Activated CD4-positive, alpha-beta T cell treated with anti-CD3 and anti-CD28 coated beads, Interleukin-2, amount 50 U/mL, for 16 hours (primary cell): ENCODE measurements around the gene ABCA7.
"Not testable (repeated sequence)": the region's sequence is repeated elsewhere in the genome, so short reads cannot be mapped to it uniquely, and the experiment has no call there.

Experiments
- DNase-seq: peaks from one replicate; pipeline ENCODE4 v3.0.0-alpha.2; 2020

ABCA7 gene

GRCh38 chr19:1106841-1107660 is 67.1 kb downstream of the ABCA7 start:
- DNase-seq, result no peak

- DNase-seq, result no peak
Measured at GRCh38 chr19:1107661-1108261, 67.9 kb downstream of the ABCA7 start.

- no peak for DNase-seq
Measured at GRCh38 chr19:1108291-1109031, 68.6 kb downstream of the ABCA7 start.

DNA sequence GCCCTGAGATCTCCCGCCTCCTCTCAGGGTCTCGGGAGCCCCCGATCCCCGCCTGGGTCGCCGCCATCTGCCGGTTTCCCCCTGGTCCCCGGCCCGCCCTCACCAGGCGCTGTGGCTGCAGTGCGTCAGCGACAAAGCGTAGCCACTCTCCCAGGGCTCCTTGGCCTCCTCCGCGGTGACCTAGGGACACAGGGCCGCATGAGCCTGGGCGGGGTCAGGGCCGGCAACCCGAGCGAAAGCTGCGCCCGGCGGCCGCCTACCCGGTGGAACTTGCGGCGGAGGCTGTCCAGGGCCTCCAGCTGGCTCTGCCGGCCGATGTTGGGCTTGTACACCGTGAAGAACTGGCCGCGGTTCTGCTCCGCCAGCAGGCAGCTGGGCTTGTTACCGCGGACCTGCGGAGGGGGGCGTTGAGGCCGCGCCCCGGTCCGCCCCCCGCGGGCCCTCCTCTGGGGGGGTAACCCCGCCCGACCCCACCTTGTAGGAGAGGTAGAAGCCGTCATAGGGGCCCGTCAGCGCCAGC is 69.2 kb downstream of the ABCA7 start:
- DNase-seq, result no peak

DNA sequence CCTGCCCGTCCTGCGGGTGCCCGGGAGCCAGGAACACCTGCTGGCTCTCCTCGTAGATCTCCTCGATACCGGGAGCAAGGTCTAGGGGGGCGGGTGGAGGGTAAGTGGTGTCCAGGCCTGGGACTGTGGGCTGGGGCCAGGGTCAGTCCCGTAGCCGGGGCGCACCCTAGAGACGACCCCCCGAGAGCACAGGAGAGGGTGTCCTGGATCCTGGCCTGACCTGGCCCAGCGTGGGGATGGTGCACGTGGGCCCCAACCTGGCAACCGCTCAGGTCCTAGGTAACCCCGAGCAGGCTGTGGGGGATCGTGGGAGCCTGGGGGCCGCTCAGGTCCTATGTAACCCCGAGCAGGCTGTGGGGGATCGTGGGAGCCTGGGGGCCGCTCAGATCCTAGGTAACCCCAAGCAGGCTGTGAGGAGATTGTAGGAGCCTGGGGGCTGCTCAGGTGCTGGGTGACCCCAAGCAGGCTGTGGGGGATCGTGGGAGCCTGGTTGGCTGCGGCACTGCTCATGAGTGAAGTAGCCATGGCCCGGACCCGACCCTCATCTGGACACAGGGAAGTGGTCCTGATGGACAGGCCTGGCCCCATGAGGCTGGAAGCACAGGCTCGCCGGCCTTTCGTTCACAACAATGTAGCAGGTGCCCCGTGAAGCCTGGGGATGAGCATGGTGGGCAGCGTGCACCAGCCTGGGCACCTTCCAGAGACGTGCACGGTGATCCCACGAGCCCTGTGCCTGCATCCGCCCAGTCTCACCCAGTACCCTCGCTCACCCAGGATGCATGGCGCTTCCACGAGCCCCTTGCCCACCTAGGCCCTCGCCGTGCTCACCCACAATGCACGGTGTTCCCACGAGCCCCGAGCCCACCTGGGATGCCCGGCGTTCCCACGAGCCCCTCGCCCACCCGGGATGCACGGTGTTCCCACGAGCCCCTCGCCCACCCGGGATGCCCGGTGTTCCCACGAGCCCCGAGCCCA is 70.1 kb downstream of the ABCA7 start:
- no peak for DNase-seq

- DNase-seq, result no peak
Measured at GRCh38 chr19:1110809-1111640, 71.1 kb downstream of the ABCA7 start.

- DNase-seq, result no peak
Measured at GRCh38 chr19:1111641-1112267, 71.8 kb downstream of the ABCA7 start.

- no peak for DNase-seq
Measured at GRCh38 chr19:1112268-1113029, 72.5 kb downstream of the ABCA7 start.

GRCh38 chr19:1113030-1113985 is 73.4 kb downstream of the ABCA7 start:
- DNase-seq, result peak; percentile 85

GRCh38 chr19:1113986-1114483 is 74.1 kb downstream of the ABCA7 start:
- DNase-seq, result no peak

GRCh38 chr19:1114728-1115127 is 74.8 kb downstream of the ABCA7 start:
- not testable (repeated sequence) for DNase-seq
